NOMO-1 treated with dmso at 0.1 percent for 144 hours (cell line): ENCODE results near the gene CCDC177.
"Not testable (repeated sequence)": the region's sequence is repeated elsewhere in the genome, so short reads cannot be mapped to it uniquely, and the experiment has no call there.

Source experiments
- DNase-seq: peaks from one replicate; lab custom pipeline; 2025; ENCODE audit not compliant: unreplicated experiment; lab: John Stamatoyannopoulos, UW

CCDC177 gene

DNA sequence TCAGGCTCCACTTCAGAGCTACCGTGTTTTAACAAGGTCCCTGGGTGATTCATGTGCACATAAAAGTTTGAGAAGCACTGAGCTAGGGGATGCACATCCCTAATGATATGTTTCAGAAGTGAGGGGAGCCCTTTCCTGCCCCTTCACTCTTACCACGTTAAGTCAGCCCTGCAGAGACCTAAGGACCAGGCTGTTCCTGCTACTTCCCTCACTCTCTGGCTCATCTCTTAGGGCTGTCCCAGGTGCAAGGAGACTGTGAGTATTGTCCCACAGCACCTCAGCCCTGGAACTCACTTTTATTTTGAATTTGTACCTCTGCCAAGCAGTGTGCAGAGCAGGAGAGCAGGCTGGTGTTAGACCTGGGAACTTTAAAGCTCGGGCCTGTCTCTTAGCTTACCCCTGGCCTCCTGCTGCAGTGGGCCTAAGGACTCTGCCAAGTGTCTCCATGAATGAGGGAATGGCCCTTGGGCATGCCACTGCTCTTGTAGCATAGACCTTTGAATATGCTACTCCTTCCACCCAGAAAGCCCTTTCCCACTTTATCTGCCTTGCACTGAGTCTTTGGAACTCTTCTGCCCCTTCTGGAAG is 25.7 kb upstream of the CCDC177 start:
- DNase-seq = no peak

DNA sequence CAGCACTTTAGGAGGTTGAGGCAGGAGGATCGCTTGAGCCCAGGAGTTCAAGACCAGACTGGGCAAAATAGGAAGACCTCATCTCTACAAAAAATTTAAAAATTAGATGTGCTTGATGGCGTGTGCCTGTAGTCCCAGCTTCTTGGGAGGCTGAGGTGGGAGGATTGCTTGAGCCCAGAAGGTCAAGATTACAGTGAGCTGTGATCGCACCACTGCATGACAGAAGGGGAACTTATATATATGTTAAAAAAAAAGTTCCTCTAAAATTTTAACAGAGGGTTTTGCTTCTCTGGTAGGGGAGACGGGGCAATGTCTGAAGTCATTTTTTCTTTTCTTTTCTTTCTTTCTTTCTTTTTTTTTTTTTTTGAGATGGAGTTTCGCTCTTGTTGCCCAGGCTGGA is 24.8 kb upstream of the CCDC177 start:
- not testable (repeated sequence) for DNase-seq

DNA sequence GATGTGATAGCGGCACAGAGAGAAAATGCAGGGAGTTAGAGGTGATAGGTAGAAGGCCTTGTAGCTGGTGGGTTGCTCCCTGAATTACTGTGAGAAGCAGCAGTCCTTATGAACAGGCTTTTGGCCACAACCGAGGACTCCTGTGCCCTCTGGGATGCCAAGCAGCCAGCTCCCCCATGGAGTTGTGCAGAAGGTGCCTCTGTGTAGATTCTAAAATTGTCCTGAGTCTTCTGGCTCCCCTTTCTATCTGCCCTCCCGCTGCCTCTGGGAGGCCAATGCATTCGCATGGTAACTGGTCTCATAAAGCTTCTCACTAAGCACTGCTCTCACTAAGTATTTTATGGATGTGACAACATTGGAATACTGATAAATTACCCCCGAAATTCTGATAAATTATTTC is 20.7 kb upstream of the CCDC177 start:
- DNase-seq = no peak

DNA sequence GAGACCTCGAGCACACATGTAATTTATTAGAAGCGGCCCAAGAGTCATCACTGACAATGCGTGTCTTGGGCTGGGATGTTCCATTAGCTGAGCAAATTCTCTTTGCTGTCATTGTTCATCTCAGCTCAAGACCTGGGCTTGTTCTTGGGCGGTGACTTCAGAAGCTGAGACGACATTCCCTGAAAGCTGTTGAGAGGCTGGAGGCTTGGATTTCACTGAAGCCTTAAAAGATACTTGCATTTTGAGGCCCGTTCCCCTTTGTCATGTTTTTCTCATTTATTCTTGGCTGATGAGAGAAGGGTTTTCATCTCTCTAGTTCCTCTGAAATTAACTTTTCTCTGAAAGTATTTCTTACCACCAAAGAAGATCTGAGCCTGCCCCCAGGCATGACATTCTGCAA is 20.2 kb upstream of the CCDC177 start:
- no peak for DNase-seq

DNA sequence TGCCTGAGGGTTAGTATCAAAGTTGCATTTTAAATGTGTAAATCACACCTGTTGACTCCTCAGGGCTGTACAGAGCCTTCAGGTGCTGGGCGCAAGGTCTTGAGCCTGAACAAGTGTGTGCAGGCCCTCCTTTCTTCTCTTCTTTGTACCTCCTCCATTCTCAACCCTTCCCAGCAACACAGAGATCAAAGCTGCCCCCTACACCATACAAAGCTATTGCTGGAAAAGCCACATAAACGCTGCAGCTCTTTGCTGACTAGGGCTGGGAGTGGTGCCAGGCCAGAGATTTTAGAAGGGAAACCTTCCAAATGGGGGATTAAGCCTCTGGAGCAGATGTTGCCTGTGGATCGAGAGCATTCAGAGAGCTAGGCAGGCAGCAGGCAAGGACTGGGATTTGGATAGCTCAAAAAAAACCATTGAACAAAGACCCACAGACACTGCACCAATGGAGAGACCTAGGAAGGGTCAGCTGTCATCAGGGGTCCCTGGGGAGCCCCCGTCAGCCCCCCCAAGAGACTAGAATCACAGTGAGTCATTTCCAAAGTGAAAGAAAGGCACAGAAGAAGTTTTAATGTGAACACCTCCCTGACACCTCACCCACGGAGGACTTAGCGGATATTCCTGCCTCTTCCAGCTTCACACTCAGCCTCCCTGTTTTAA is 18.5 kb upstream of the CCDC177 start:
- DNase-seq = no peak

DNA sequence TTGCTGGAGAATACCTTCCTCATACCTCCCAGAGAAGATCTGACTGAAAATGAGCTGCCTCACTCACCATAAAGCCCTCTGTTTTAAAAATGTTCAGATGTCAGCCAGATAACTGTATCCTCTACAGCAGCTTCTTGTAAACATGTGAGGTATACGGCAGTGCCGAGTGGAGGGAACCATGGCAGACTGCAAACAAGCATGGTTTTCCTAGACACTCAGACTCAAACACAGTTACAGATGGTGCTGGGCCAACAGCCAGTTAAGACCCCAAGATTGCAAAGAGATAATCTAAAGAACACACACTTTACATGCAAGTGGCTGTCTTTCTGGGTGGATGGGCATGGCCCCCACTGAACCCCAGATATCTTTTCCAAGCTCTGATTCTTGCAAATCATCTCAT is 16.6 kb upstream of the CCDC177 start:
- DNase-seq = no peak

DNA sequence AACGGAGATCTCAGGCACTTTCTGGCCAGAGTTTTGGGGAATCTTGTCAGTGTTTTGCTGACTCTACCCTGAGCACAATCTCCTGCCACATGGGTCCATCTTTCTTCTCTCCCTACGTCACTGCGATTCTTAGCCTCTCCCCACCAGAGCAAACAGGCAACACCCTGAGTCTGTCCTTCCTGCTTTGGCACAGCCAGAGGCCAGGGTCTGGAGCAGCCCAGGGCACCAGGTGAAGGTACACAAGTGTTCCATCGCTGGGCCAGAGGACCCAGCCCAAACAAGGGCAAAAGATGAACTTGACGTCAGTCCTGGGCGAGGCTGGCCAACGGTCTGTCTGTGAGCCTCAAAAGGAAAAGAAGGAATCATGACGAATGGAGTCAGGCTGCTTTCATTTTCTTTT is 12.7 kb upstream of the CCDC177 start:
- DNase-seq = no peak

DNA sequence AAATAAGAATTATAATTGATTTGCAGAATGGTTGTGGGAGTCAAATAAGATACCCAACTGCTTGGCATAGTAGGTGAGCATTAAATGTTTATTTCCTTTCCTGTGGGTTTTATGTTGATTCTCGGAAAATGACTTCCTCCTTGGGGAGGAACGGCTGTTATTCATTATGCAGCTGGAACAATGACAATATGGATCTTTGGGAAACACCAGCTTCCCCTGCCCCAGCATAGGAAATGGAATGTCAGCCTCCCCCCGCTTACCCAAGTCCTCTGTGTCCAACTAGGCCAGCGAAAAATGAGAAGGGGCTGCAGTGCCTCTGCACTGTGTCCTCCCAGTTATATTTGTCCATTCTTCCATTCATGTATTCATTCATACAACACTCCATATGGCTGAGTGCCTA is 11.7 kb upstream of the CCDC177 start:
- no peak for DNase-seq

DNA sequence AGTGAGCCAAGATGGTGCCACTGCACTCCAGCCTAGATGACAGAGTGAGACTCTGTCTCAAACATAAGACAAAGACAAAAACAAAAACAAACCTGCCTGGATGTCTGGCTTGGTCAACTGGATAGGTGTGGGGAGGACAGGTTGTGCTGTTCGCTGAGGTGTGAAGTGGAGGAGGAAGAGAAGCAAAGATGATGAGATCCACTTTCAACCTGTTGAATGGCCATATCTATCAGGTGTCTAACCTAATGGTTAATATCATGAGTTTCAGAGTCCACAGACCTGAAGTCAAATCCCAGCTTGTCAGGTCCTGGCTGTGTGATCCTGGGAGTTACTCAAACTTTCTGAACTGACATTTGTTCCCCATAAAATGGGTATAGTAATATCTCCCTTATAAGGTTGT is 9.7 kb upstream of the CCDC177 start:
- no peak for DNase-seq

DNA sequence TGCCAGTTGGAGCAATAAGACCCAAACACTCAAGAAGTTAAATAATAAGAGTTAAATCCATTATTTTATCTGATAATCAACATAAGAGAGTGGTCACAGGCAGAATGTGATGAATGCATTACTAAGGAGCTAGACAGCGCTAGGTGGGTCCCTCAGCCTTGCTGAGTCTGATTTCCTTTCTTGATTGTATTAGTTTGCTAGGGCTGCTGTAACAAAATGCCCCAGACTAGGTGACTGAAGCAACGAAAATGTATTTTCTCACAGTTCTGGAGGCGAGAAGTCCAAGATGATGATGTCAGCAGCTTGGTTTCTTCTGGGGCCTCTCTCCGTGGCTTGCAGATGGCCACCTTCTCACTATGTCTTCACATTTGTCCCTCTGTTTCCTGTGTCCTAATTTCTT is 8.2 kb upstream of the CCDC177 start:
- DNase-seq = no peak

DNA sequence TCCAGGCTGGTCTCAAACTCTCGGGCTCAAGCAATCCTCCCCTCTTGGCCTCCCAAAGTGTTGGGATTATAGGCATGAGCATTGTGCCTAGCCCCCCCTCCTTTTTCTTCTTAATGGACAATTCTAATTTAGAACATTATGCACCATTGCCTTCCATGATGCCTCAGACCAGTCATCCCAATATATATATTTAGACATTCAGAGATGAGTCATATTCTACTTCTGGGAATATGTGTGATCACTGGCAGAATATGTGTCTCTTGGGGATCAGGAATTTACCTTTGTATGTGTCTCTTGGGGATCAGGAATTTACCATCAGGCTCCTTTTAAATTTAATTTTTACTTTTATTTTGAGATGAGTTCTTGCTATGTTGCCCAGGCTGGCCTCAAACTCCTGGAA is 7.5 kb upstream of the CCDC177 start:
- DNase-seq = no peak

DNA sequence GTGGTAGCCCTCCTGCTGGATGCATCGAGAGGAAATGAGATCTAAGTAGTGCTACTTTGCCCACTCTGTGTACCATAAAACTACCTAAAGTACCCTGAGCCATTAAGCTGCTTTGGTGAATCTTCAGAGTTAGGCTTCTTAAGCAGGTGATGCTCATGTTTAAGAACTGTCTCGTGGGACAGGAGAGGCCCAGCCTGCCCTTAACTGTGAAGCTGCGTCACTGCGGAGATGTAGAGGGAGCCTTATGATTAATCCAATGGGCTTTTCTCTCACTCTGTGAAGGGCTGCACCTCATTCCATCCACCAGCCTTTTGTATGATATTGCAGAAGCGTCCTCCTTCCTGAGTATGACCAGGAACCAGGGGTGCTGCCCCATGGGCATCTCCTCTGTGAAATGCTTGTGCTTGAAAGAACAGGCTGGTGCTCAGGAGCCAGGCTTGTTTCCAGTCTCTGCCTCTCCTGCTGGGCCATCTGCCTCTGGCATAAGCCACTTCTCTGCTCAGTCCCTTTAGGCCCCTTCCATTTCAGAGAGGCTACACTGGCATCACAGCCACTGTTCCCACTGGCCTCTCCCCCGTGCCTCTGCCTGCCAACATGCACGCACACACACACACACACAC is 6.8 kb upstream of the CCDC177 start:
- DNase-seq = no peak

DNA sequence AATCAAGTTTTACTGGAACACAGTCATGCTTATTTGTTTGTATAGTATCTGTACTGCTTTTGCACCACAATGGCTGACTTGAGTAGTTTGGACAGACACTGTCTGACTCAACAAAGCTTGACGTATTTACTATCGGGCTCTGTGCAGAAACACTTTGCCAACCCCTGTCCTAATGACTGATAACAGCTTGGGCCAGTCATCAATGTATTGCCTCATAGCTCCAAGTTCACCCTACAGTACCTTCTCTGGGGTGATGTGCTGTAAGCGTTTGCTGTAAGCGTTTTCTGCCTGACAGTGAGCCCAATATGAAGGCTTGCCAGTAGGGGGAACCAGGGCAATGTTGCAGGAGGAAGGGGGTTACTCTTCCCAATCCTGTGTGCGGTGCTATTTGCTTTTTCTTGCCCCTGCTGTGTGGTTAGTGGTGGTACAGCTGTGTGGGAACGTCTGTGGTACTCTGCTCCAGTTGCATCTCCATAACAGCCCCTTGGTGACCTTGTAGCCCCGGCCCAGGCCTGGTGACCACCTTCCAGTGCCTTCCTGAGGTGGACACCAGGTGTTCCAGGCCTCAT is 5.4 kb upstream of the CCDC177 start:
- DNase-seq = peak; percentile 12

DNA sequence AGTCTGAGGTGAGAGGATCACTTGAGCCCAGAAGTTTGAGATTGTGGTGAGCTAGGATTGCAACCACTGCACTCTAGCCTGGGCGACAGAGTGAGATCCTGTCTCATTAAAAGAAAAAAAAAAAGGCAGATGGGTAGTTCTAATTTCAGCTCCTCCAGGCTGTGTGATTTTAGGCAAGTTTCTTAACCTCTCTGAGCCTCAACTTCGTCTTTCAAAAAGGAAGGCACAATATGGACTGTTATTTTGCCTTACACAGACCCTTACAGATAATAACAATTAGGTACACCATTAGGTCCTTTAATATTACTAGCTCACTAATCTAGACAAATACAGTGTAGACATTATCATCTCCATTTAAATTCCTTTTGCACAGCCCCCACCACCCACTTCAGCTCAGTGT is 4.8 kb upstream of the CCDC177 start:
- DNase-seq = no peak

DNA sequence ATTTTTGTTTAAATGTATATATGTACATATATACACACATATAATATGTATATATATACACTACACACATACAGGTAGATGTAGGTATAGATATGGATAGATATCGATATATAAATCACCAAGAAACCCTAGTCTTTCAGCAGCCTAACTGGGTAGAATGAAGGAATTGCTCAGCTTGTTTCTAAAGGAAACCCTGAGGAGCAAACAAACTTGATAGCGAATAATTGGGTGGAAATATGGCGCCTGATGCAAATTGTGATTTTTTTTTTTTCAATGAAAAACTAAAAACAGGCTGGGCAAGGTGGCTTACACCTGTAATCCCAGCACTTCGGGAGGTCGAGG is 254 bp upstream of the CCDC177 start:
- DNase-seq = no peak

DNA sequence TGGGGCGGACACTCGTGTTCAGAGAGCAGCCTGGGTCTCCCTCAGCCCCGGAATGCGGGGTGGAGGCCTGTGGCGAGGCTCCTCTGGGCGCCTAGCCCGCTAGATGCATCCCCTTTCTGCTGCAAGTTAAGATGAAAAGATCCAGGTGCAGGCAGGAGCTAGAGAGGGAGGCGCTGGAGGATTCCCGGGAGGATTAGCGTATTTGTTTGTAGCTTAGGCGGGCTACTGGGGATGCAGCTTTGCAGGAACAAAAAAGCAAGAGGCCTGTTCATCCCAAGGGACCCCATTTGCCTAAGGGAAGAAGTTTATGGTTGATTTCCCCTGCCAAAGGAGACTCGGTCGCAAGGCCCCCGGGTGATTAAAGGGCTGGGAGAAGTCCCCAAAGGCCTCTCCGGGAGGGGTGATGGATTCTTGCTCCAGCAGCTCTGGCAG is 824 bp downstream of the CCDC177 start:
- no peak for DNase-seq

DNA sequence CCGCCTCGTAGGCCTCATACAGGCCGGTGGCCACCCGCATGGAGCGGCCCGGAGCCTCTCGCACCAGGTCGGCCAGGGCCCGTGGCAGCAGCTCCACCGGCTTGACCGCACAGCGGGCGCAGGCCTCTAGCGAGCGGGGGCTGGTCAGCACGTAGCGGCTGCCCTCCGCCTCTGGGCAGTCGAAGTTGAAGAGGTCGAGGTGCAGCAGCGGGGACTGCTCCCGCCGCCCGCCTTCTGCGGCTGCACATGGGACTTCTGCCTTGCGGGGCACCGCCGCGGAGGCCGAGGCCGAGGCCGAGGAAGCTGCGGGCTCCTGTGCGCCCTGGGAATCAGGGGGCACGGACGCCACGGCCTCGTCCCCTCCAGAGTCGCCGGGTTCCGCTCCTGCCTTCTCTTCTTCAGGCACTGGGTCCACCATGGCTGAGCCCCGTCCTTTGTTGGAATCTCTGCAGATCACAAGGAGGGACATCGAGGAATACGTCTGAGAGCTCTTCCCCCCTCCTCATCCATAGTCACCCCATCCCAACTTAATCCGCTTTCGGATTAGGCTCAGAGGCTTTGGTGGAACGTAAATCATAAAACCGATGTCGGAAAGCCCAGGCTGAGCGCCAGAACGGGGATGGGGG is 1.4 kb downstream of the CCDC177 start:
- DNase-seq = no peak

DNA sequence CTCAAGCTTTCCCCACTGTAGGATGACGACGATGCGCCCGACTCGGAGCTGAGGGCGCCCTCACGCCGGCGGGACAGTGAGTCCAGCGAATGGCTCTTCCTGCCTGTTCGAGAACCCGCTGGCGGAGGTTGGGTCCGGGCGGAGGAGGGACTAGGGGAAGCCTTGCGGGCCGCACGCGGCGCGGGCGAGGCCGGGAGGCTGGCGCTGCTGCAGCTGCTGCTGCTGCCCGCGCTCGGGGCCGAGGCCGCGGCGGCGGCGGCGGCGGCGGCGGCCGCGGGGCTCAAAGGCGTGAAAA is 1.9 kb downstream of the CCDC177 start:
- DNase-seq = no peak

DNA sequence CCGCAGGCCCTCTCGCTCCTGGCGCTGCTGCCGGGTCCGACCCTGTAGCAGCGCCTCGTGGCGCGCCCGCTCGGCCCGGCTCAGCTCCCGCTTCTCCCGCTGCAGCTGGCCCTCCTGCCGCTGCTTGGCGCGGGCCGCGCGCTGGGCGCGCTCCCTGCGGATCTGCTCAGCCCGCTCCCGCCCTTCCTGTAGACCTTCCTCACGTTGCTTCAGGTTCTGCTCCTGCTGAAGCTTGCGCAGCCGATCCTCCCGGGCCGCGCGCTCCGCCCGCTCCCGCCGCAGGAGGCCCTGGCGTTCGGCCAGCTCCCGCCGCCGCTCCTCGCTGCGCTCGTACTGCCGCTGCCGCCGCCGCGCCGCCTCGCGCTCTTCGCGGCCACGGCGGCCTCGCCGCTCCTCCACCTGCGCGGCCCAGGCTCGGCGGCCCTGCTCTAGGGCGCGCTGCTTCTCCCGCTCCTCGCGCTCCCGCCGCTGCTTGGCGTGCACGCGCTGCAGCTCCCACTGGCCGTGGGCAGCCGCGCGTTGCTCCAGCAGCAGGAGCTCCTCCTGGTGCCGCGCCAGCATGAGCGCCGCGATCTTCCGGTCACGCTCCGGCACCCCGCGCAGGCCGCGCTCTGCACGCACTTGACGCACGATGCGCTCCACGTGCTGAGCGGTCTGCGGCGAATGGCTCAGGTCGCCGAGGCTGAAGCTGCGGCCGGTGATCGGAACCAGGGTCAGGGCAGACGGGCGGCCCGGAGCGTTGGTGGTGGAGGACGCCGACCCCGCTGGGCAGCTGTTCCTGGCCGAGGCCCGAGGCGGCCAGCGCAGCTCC is 2.4 kb downstream of the CCDC177 start:
- DNase-seq = no peak

DNA sequence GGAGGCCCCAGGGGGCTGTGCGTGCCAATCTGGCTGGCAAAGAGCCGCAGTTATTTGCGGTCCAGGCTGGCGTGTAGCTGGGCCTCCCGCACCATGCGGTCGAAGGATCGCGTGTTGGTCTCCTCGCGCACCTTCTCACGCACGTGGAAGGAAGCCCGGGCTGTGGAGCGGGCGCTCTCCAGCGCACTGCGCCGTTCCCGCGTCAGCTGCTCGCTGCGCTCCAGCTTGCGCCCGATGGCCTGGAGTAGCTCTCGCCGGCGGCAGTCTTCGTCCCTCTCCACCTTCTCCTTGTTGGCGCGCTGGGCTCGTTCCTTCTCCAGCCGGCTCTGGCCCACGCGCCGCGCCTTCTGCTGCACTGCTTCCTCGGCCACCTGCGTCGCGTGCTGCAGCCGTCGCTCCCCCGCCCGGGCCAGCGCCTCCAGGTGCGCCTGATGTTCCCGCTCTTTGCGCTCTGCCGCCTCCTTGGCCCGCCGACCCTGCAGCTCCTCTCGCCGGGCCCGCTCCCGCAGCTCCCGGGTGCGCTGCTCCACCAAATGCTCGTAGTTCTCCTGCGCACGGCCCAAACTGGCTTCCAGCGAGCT is 3.1 kb downstream of the CCDC177 start:
- no peak for DNase-seq

DNA sequence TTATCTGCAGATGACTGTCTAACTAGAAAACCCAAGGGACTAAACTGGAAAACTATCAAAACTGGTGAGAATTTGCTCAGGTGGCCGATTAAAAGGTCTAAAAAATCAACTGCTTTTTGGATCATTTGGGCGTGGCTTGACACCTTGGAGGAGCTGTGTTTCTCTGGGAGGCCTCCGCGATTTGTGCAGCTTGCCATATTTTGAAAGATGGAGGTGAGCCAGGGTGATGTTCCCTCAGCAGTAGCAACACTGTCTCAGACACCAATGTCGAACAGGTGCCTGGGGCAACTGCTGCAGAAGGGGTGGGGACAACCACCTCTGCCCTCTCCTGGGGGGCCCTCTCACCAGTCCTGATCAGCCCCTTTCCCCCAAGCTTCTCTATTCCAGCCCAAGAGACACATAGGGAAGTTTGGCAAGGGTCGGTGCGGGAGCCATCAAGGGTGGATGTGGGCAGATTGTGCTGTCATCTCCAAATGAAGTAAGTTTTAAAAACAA is 3.8 kb downstream of the CCDC177 start:
- no peak for DNase-seq
